Left renal cortex interstitium (tissue), 4 donors: ENCODE measurements around the gene RNF213. TPM values are rescaled to one million over a fixed set of nuclear protein-coding genes. Genes with fewer than 3 reads are reported as not detected.
"Not testable (repeated sequence)": the region's sequence is repeated elsewhere in the genome, so short reads cannot be mapped to it uniquely, and the experiment has no call there.

ENCODE experiments used
- DNase-seq, 4 donors: peaks; one replicate each; pipeline ENCODE4 v3.0.0-alpha.2; 2013; ENCODE audit warnings: low read depth in 4 of 4, low spot score in 2 of 4, missing footprints in 1 of 4
- polyA plus RNA-seq, 4 donors: library from polyadenylated mRNA; unstranded; fragments of 120-200 nt; gene quantifications; one replicate each; pipeline ENCODE4 v1.2.1, GENCODE V29; 2013; ENCODE audit not compliant: insufficient read length in 4 of 4

Gene RNF213
- polyA plus RNA-seq, 4 donors = 47.0 to 94.1 (median 69.6) TPM

DNA sequence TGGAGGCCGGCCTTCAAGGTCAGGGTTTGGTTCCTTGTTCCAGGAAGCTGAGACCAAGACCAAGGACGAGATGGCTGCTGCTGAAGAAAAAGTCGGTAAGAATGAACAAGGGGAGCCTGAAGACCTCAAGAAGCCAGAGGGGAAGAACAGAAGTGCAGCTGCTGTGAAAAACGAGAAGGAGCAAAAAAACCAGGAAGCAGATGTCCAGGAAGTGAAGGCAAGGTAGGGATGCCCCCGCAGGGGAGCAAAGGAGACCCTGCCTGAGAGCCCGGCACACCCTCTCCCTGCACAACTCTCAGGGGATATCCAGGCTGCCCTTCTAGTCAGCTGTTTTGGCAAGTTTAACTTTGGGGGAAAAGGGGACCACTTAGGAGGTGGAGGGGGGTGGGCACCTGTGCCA, 29.0 kb downstream of the RNF213 start:
- DNase-seq = no peak

- no peak for DNase-seq
These were observed 29.5 kb downstream of the RNF213 start for GRCh38 chr17:80290156-80290555.

- DNase-seq = no peak
These were observed 30.6 kb downstream of the RNF213 start for GRCh38 chr17:80291260-80291659.

GRCh38 chr17:80291691-80292487, 31.2 kb downstream of the RNF213 start:
- DNase-seq = no peak

GRCh38 chr17:80292521-80292971, 31.9 kb downstream of the RNF213 start:
- DNase-seq = peak in 2 of 4 donors; percentile 9 to 25

DNA sequence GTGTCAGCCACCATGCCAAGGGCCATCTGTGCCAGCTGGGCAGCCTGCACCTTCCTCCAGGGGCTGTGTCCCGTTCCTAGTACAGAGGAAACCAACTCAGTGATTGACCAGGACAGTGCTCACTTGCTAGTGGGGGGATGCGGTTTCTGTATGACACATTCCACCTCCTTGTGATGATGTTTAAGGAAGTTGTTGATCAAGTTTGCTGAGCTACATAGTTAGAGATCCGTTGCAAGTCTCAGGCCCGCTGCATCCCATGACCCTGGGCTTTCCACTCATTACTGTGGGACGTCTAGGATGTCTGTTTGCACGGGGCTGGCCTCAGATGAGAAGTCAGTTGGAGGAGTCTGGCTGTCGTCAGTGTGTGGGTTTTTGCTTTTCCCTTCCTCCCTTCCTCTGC, 33.6 kb downstream of the RNF213 start:
- no peak for DNase-seq

GRCh38 chr17:80294653-80295052, 34.0 kb downstream of the RNF213 start:
- DNase-seq = no peak

DNA sequence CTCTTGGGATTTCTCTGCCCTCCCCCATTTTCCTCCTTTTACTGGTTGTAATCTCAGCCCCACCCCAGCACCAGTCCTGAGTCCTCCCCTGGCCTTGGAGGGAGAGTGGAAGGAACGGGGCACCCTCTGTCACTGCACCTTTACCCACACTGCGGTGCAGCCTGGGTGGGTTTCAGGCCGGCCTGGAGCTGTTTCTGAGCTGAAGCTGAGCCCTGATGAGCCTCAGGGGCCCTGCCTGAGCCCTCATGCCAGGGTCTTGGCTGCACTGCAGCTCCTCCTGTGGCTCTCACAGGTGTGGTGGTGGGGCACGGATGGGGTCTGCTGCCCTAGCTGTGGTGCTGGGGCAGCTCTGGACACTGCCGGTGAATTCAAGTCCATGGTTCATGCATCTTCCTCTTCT, 34.5 kb downstream of the RNF213 start:
- no peak for DNase-seq

DNA sequence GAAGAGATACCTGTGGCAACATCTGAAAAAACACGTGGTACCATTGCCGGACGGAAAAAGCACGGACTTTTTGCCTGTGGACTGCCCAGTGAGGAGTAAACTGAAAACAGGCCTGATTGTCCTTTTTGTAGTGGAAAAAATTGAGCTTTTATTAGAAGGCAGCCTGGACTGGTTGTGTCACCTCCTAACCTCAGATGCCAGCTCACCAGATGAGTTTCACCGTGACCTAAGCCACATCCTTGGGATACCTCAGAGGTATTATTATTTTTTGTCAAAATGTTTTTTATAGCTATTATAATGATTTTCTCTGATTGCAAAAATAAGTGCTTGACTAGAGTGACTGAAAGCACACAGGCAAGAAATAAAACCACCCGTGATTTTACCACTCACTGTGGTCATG, 34.9 kb downstream of the RNF213 start:
- no peak for DNase-seq

GRCh38 chr17:80296221-80296620, 35.6 kb downstream of the RNF213 start:
- no peak for DNase-seq

DNA sequence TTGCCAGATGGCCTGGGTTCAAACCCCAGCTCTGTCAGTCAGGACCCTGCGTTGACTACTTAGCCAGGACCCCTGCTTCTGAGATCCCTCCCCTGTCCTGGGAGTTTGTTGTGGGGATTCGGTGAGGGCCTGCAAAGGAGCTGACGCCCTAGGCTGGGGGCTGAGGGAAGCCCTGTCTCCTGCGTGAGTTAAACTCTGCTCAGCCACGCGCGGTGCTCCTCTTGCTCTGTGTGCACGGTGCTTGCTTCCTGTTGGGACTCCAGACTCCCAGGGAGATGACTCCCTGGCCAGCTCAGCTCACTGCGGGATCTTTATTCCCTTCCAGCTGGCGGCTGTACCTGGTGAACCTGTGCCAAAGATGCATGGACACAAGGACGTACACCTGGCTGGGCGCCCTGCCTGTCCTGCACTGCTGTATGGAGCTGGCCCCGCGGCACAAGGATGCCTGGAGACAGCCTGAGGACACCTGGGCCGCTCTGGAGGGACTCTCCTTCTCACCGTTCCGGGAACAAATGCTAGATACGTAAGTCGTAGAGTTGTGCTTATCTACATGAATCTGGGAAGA, 37.4 kb downstream of the RNF213 start:
- no peak for DNase-seq

GRCh38 chr17:80299350-80300100, 38.9 kb downstream of the RNF213 start:
- not testable (repeated sequence) for DNase-seq

- DNase-seq = not testable (repeated sequence)
These were observed 40.1 kb downstream of the RNF213 start for GRCh38 chr17:80300756-80301155.

DNA sequence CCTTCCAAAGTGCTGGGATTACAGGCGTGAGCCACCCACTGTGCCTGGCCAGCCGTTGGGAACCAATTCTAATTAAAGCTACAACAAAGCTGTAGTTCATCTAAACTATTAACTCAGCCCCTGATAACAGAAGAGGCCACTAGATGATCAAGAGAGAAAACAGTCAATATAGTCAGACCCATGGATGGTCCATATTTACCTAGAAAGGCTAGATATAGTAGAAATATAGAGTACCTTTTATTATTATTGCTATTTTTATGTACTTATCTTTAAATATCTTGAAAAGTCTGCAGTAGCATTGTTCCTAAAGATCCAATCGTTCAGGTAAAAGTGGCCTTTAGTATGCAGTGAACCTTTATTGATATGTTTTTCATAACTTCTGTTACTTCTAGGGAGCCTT, 43.2 kb downstream of the RNF213 start:
- DNase-seq = no peak

GRCh38 chr17:80307994-80308691, 47.5 kb downstream of the RNF213 start:
- no peak for DNase-seq

DNA sequence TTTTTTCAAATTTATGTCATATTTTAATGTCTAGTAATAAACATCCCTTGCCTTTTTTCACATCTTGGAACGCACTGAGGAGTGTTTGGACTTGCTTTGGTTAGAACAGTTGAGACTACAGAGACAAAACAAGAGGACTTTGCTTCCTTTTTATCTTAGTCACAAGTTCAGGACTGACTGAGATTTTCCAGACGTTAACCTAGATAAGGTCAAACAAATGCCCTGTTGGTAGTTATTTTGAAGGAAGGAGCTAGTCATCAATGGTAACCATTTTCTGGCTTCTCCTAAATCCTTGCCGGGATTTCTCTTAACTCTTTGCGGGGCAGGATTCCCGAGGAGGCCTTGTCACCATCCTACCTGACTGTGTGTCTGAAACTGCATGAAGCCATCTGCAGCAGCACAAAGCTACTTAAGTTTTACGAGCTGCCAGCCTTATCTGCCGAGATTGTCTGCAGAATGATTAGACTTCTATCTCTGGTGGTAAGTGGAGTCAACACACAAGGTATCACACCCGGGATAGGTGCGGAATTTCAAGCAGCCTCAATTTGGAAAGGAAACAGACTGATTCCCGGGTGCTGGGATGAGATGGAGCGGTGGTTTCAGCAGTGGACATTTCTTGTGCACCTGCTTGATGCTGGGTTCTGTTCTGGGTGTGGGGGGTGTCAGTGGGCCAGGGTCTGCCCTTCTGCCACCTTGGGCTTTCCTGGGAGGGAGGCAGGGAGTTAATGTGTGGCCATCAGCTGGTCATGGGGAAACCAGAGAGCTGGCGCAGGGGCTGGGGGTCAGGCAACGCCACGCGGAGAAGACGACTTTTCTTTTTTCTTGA, 48.3 kb downstream of the RNF213 start:
- no peak for DNase-seq

- no peak for DNase-seq
These were observed 50.7 kb downstream of the RNF213 start for GRCh38 chr17:80311216-80311827.

DNA sequence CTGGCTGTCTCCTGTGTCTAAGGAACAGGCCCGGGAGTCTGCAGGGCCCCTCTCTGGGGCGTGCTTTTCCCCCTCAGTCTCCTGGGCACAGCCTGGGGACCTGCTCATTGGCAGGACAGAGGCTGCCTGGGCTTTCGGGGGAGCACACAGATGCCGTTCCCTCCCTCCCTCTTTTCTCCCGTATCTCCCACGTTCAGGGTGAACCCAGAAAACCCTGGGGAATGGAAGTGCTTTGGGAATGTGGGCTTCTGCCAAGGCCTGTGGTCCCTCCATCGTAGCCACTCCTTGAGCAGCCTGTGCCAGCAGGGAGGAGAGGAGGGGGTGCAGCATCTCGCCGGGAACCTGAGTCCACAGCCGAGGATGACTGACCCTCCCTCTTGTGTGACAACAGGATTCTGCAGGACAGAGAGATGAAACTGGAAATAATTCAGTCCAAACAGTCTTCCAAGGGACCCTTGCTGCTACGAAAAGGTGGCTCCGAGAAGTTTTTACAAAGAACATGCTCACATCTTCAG, 52.0 kb downstream of the RNF213 start:
- DNase-seq = no peak

DNA sequence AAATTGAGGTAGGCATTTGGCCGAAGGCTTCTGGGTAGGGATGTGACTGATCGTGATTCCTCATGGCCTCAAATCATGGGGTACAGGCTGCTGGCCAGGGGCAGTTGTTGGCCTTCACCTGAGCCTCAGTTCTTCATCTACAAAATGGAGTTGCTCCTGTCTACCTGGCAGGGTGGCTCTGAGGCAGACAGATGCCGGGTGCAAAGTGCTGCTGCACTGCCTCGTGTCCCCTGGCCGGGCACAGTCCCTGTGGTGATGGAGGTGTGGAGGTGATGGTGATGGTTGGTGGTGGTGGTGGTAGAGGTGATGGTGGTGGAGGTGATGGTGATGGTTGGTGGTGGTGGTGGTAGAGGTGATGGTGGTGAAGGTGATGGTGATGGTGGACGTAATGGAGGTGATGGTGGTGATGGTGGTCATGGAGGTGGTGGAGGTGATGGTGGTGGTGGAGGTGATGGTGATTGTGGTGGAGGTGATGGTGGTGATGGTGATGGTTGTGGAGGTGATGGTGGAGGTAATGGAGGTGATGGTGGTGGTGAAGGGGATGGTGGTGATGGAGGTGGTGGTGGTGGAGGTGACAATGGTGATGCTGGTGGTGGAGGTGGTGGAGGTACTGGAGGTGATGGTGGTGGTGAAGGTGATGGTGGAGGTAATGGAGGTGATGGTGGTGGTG, 52.6 kb downstream of the RNF213 start:
- no peak for DNase-seq
